ENCODE results near the gene CORIN.

The CORIN gene

DNA sequence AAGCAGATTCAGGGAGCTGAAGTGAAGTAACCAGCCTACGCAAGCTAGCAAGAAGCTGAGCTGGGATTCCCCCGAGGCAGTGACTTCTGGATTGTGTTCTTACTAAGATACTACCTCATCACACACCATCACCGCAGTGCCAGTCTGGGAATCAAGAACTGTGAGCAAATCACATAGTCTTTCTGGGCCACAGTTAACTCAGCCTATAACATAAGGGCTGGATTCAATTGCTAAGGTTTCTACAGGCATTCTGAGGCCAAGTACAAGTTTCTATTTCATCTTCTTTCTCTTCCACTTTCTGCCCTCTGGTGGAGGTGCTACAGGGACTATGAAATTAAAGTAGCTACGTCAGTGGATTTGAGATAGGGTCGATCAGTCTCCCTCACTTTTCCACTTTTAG is 1.4 kb upstream of the CORIN start:
- TF ChIP-seq, protein P1, sequence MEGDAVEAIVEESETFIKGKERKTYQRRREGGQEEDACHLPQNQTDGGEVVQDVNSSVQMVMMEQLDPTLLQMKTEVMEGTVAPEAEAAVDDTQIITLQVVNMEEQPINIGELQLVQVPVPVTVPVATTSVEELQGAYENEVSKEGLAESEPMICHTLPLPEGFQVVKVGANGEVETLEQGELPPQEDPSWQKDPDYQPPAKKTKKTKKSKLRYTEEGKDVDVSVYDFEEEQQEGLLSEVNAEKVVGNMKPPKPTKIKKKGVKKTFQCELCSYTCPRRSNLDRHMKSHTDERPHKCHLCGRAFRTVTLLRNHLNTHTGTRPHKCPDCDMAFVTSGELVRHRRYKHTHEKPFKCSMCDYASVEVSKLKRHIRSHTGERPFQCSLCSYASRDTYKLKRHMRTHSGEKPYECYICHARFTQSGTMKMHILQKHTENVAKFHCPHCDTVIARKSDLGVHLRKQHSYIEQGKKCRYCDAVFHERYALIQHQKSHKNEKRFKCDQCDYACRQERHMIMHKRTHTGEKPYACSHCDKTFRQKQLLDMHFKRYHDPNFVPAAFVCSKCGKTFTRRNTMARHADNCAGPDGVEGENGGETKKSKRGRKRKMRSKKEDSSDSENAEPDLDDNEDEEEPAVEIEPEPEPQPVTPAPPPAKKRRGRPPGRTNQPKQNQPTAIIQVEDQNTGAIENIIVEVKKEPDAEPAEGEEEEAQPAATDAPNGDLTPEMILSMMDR (IDR thresholded peaks at IDR 0.05; ENCODE audit: low read depth, low read length, missing control alignments) = peak; percentile 61
- Histone ChIP-seq H3K27me3 (replicated peaks) (no peaks in the 10 kb centered on the region), H3K4me3 (ENCODE audit: low read depth, low read length) (no peak overlapping the region), H3K36me3 (replicated peaks) (peaks cover 3% of the 10 kb centered on the region), H3K27ac (no peak overlapping the region)
- in situ Hi-C loops (cut with HindIII; ENCODE audit: low pct_ligation_motif_present, low sequenced_read_pairs) = no loop called here
- DNase-seq = peak; percentile 51

DNA sequence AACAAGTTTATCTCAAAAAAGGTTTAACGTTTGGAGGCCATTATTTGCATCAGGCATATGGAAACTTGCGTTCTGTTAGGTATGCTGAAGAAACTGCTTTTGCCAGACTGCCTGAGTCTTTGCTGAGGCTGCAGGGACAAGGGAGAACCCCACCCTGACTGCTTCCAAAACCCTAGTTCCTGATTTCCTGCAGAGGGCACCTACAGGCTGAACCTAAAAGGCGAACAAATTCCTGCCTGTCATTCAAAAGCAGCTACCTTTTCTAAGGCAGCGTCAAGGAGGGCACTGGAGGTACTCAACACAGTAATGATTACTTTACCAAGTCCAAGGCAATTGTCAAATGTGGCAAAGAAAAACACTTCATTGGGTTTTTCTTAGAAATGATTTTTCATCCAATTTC is 578 bp upstream of the CORIN start:
- Histone ChIP-seq H3K4me3 (ENCODE audit: low read depth, low read length) (no peak overlapping the region), H3K27me3 (replicated peaks) (no peaks in the 10 kb centered on the region), H3K27ac (no peak overlapping the region), H3K36me3 (replicated peaks) (peaks cover 3% of the 10 kb centered on the region)
- in situ Hi-C loops (cut with HindIII; ENCODE audit: low pct_ligation_motif_present, low sequenced_read_pairs) = no loop called here
- TF ChIP-seq, protein P1 (IDR thresholded peaks at IDR 0.05; ENCODE audit: low read depth, low read length, missing control alignments) = peak; percentile 24
- no peak for DNase-seq

DNA sequence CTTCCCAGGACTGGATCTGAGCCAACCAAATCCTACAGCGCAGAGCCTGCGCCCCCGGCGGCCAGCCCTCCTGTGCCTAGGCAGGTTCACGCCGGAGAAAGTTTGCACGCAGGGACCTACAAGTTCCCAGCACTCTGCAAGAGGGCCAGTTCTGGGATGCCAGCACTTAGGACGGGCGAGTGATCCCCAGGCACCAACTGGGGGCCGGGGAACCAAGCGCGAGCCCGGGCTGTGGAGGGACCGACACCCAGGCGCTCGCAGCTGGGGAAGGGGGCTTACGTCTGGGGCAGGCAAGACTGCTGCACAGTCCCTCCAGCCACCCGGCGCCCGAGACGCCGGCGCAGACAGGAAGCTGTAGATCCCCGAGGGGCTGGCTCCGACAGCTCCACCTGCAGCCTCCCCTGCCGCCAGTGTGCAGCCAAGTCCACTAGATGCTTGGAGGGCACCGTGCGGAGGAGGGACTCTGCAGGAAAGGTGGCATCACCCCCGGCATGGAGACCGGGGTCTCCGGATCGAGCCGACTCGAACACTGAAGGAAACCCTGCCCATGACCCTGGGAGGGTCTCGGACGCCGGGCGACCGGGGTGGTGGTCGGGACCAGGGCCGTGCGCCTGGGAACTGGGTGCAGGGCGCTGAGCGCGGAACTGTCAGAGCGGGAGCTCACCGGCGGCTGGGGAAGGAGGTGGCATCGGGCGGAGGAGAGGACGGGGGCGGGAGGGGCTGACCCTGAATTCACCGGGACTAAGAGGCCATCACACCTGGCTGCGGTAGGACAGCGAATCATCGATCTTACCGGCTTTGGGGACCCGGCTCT is 566 bp downstream of the CORIN start:
- Histone ChIP-seq H3K27ac (no peak overlapping the region), H3K27me3 (replicated peaks) (no peaks in the 10 kb centered on the region), H3K36me3 (replicated peaks) (peaks cover 3% of the 10 kb centered on the region), H3K4me3 (ENCODE audit: low read depth, low read length) (peak overlapping the region; percentile 71)
- TF ChIP-seq, protein P1 (IDR thresholded peaks at IDR 0.05; ENCODE audit: low read depth, low read length, missing control alignments) = no peak
- in situ Hi-C loops (cut with HindIII; ENCODE audit: low pct_ligation_motif_present, low sequenced_read_pairs) = no loop called here
- no peak for DNase-seq

DNA sequence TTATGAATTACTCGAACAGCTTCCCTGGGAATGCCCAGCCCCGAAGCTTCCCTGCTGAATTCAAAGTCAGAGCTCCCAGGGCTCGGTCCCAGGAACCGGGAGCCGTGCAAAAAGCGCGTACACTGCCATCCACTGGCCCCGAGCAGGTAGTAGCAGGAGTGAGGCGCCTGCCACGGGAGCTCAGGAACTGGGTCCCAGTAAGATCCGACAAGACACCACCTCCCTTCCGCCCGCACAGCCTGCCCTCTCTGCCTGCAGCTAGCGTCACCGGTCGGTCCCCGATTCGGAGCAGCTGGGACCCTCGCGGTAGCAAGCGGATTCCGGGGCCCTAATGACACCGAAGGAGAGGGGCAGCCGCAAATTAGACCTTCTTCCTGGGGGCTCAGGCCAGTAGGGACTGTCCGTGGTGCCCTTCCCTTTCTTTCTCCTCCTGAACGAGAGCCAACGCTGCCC is 1.2 kb downstream of the CORIN start:
- TF ChIP-seq, protein P1 (IDR thresholded peaks at IDR 0.05; ENCODE audit: low read depth, low read length, missing control alignments) = peak; percentile 89
- Histone ChIP-seq H3K27ac (no peak overlapping the region), H3K4me3 (ENCODE audit: low read depth, low read length) (peak overlapping the region; percentile 71), H3K27me3 (replicated peaks) (no peaks in the 10 kb centered on the region), H3K36me3 (replicated peaks) (no peaks in the 10 kb centered on the region)
- peak; percentile 84 for DNase-seq
- in situ Hi-C loops (cut with HindIII; ENCODE audit: low pct_ligation_motif_present, low sequenced_read_pairs) = no loop called here

DNA sequence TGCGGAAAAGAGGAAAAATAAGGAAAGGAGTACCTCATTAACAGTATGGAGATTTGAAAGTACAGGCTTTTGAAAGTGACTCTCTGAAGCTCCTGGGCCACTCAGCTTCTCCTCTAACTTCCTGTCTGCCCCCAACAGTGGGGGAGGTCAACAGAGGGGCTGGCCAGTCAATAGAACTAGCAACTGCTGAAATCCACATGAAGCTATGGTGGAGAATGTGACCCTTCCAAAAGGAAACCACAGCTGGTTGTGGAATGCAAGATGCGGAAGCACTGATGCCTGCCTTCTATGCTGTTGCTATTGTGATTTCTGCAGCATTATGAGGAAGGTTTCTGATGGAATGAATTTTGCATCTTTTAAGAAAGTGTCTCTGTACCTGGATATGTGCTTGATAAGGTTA is 2.4 kb downstream of the CORIN start:
- TF ChIP-seq, protein P1 (IDR thresholded peaks at IDR 0.05; ENCODE audit: low read depth, low read length, missing control alignments) = no peak
- DNase-seq = peak; percentile 50
- Histone ChIP-seq H3K36me3 (replicated peaks) (no peaks in the 10 kb centered on the region), H3K27me3 (replicated peaks) (no peaks in the 10 kb centered on the region), H3K27ac (no peak overlapping the region), H3K4me3 (ENCODE audit: low read depth, low read length) (no peak overlapping the region)
- in situ Hi-C loops (cut with HindIII; ENCODE audit: low pct_ligation_motif_present, low sequenced_read_pairs) = no loop called here
